RWPE2 (cell line): ENCODE measurements around the gene SLC12A8.
A peak's percentile ranks its signal among the peaks of the same experiment; 100 is the strongest.

Experiments used
- ATAC-seq: fragments of 200-7000 bp; cut with Tn5 transposase; 3 replicates; pipeline ENCODE4 v1.9.1; 2021; ENCODE audit warnings: low read depth
- DNase-seq: peaks from one replicate; pipeline ENCODE4 v3.0.0-alpha.2; 2020; ENCODE audit warnings: low spot score
- H3K27ac ChIP-seq: fragments of 450-650 bp; 2 replicates; pipeline ENCODE4 v1.5.1; 2017; ENCODE audit warnings: mild to moderate bottlenecking; ENCODE audit not compliant: poor library complexity, severe bottlenecking
- H3K27me3 ChIP-seq: fragments of 250-450 bp; sonication (Bioruptor Pico); 2 replicates; pipeline ENCODE4 v1.5.1; 2021; ENCODE audit warnings: mild to moderate bottlenecking, moderate library complexity; ENCODE audit not compliant: insufficient read depth, poor library complexity, severe bottlenecking
- H3K36me3 ChIP-seq: fragments of 250-450 bp; sonication (Bioruptor Pico); 2 replicates; pipeline ENCODE4 v1.5.1; 2020; ENCODE audit warnings: low read depth, mild to moderate bottlenecking, moderate library complexity
- H3K4me1 ChIP-seq: fragments of 250-450 bp; sonication (Bioruptor Pico); 2 replicates; pipeline ENCODE4 v1.5.1; 2021; ENCODE audit warnings: mild to moderate bottlenecking, moderate library complexity; ENCODE audit not compliant: insufficient read depth, poor library complexity, severe bottlenecking
- H3K4me3 ChIP-seq: fragments of 250-450 bp; sonication (Bioruptor Pico); 2 replicates; pipeline ENCODE4 v1.5.1; 2021; ENCODE audit warnings: mild to moderate bottlenecking, moderate library complexity; ENCODE audit not compliant: severe bottlenecking
- H3K9me3 ChIP-seq: fragments of 250-450 bp; sonication (Bioruptor Pico); 2 replicates; pipeline ENCODE4 v1.5.1; 2021; ENCODE audit warnings: mild to moderate bottlenecking, moderate library complexity; ENCODE audit not compliant: severe bottlenecking
- CTCF ChIP-seq: fragments of 450-650 bp; IDR thresholded peaks from one replicate; pipeline ENCODE4 v1.5.1; 2017; ENCODE audit warnings: mild to moderate bottlenecking, moderate library complexity; ENCODE audit not compliant: poor library complexity, severe bottlenecking

Gene SLC12A8

GRCh38 chr3:125116311-125117080, 96.1 kb downstream of the SLC12A8 start:
- DNase-seq = no peak
- Histone ChIP-seq H3K4me3 (no peak overlapping the region), H3K4me1 (peaks cover 12% of the 10 kb centered on the region), H3K36me3 (no peaks in the 10 kb centered on the region), H3K27ac (peak overlapping the region; percentile 58), H3K9me3 (no peaks in the 10 kb centered on the region), H3K27me3 (no peaks in the 10 kb centered on the region)
- ATAC-seq = peak; percentile 93
- no peak for TF ChIP-seq CTCF

- no peak overlapping the region for H3K4me3 ChIP-seq
- ATAC-seq = no peak
- H3K36me3 ChIP-seq = no peaks in the 10 kb centered on the region
- H3K27me3 ChIP-seq = no peaks in the 10 kb centered on the region
- H3K4me1 ChIP-seq = peaks cover 17% of the 10 kb centered on the region
- no peaks in the 10 kb centered on the region for H3K9me3 ChIP-seq
- TF ChIP-seq CTCF = no peak
- H3K27ac ChIP-seq = no peak overlapping the region
- DNase-seq = no peak
These were observed 96.9 kb downstream of the SLC12A8 start for GRCh38 chr3:125115640-125116039.

GRCh38 chr3:125112981-125113380, 99.6 kb downstream of the SLC12A8 start:
- Histone ChIP-seq H3K36me3 (no peaks in the 10 kb centered on the region), H3K4me1 (peaks cover 36% of the 10 kb centered on the region), H3K4me3 (no peak overlapping the region), H3K9me3 (no peaks in the 10 kb centered on the region), H3K27me3 (no peaks in the 10 kb centered on the region), H3K27ac (no peak overlapping the region)
- TF ChIP-seq CTCF = no peak
- ATAC-seq (no peak), DNase-seq (no peak)

- Histone ChIP-seq H3K9me3 (no peaks in the 10 kb centered on the region), H3K36me3 (no peaks in the 10 kb centered on the region; the same call in 1 of the 2 replicates), H3K4me3 (no peak overlapping the region), H3K27ac (peak overlapping the region; percentile 68), H3K27me3 (no peaks in the 10 kb centered on the region), H3K4me1 (peaks cover 33% of the 10 kb centered on the region)
- DNase-seq (no peak), ATAC-seq (no peak)
- no peak for TF ChIP-seq CTCF
These were observed 101.6 kb downstream of the SLC12A8 start for GRCh38 chr3:125110876-125111480.
